ENCODE data around the gene CDO1.

DNA sequence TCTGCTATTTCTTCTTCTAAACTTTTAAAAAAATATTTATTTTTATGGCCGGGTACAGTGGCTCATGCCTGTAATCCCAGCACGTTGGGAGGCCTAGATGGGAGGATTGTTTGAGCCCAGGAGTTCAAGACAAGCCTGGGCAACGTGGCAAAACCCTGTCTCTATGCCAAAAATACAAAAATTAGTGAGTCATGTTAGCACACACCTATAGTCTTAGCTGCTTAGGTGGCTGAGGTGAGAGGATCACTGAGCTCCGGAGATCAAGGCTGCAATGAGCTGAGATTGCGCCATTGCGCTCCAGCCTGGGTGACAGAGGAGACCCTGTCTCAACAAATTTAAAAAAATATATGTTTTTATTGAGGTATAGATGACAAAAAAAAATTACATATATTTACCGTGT is 30.8 kb upstream of the CDO1 start:
- TF ChIP-seq, protein P1, sequence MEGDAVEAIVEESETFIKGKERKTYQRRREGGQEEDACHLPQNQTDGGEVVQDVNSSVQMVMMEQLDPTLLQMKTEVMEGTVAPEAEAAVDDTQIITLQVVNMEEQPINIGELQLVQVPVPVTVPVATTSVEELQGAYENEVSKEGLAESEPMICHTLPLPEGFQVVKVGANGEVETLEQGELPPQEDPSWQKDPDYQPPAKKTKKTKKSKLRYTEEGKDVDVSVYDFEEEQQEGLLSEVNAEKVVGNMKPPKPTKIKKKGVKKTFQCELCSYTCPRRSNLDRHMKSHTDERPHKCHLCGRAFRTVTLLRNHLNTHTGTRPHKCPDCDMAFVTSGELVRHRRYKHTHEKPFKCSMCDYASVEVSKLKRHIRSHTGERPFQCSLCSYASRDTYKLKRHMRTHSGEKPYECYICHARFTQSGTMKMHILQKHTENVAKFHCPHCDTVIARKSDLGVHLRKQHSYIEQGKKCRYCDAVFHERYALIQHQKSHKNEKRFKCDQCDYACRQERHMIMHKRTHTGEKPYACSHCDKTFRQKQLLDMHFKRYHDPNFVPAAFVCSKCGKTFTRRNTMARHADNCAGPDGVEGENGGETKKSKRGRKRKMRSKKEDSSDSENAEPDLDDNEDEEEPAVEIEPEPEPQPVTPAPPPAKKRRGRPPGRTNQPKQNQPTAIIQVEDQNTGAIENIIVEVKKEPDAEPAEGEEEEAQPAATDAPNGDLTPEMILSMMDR (optimal IDR thresholded peaks at IDR 0.05 in 1 of 3, IDR thresholded peaks at IDR 0.05 in 1 of 3, conservative IDR thresholded peaks at IDR 0.05 in 1 of 3; ENCODE audit: extremely low read depth in 1 of 3, insufficient read depth in 2 of 3, low read length in 3 of 3) = no peak
- TF ChIP-seq EZH2 (IDR thresholded peaks at IDR 0.05; ENCODE audit: low read length) = no peak
